IMR-90 (cell line): Measurements from ENCODE around the gene GMPPA.

Experiments used
- FOS ChIP-seq: fragments of 150-350 bp; IDR thresholded peaks from 2 replicates; pipeline ENCODE4 v1.6.1; 2016; ENCODE audit warnings: low read depth, low read length
- POLR2A ChIP-seq: IDR thresholded peaks from 2 replicates; pipeline ENCODE4 v1.6.1; 2012; ENCODE audit warnings: mild to moderate bottlenecking, low read depth, low read length
- SMC3 ChIP-seq: fragments of 150-350 bp; IDR thresholded peaks from 2 replicates; pipeline ENCODE4 v1.6.1; 2016; ENCODE audit warnings: low read depth, mild to moderate bottlenecking, antibody characterized with exemption, low read length, moderate library complexity
- TF ChIP-seq, protein P1 (sequence below): conservative IDR thresholded peaks from 2 replicates; pipeline ENCODE4 v1.5.1; 2012; ENCODE audit warnings: mild to moderate bottlenecking, low read depth, low read length, improper control_type of control experiment
- TF ChIP-seq, protein P2 (sequence below): fragments of 150-350 bp; IDR thresholded peaks from 2 replicates; pipeline ENCODE4 v1.6.1; 2017; ENCODE audit warnings: mild to moderate bottlenecking, antibody characterized with exemption, low read length, low read depth

DNA sequence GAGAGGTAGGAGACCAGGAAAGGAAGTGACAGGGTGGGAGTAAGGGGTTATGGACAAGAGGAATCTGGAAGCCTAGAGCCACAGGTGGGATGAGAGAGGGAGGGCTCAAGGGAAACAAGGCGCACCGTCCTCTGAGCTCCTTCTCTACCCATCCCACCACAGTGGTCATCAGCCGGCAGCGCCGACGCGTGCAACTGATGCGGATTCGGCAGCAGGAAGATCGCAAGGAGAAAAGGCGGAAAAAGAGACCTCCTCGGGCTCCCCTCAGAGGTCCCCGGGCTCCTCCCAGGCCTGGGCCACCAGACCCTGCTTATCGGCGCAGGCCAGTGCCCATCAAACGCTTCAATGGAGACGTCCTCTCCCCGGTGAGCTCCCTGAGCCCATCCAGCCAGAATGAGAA, 50.3 kb downstream of the GMPPA start:
- TF ChIP-seq, protein P1, sequence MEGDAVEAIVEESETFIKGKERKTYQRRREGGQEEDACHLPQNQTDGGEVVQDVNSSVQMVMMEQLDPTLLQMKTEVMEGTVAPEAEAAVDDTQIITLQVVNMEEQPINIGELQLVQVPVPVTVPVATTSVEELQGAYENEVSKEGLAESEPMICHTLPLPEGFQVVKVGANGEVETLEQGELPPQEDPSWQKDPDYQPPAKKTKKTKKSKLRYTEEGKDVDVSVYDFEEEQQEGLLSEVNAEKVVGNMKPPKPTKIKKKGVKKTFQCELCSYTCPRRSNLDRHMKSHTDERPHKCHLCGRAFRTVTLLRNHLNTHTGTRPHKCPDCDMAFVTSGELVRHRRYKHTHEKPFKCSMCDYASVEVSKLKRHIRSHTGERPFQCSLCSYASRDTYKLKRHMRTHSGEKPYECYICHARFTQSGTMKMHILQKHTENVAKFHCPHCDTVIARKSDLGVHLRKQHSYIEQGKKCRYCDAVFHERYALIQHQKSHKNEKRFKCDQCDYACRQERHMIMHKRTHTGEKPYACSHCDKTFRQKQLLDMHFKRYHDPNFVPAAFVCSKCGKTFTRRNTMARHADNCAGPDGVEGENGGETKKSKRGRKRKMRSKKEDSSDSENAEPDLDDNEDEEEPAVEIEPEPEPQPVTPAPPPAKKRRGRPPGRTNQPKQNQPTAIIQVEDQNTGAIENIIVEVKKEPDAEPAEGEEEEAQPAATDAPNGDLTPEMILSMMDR, result no peak
- TF ChIP-seq FOS, result no peak
- TF ChIP-seq, protein P2, sequence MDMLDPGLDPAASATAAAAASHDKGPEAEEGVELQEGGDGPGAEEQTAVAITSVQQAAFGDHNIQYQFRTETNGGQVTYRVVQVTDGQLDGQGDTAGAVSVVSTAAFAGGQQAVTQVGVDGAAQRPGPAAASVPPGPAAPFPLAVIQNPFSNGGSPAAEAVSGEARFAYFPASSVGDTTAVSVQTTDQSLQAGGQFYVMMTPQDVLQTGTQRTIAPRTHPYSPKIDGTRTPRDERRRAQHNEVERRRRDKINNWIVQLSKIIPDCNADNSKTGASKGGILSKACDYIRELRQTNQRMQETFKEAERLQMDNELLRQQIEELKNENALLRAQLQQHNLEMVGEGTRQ, result no peak
- TF ChIP-seq POLR2A, result no peak
- TF ChIP-seq SMC3, result no peak
